HEK293 (cell line): ENCODE data around the gene SYNGAP1.

ENCODE experiments used
- EGR2 ChIP-seq: fragments of 450-650 bp; formaldehyde crosslinking; IDR thresholded peaks from 2 replicates; pipeline ENCODE4 v1.5.1; 2016; ENCODE audit warnings: low read depth, missing biosample characterization, missing genetic modification characterization
- GLIS1 ChIP-seq: fragments of 450-650 bp; formaldehyde crosslinking; IDR thresholded peaks from 2 replicates; pipeline ENCODE4 v1.5.1; 2016; ENCODE audit warnings: missing biosample characterization, missing genetic modification characterization
- KLF8 ChIP-seq: fragments of 450-650 bp; formaldehyde crosslinking; IDR thresholded peaks from 2 replicates; pipeline ENCODE4 v1.5.1; 2016; ENCODE audit warnings: missing biosample characterization, missing genetic modification characterization
- PRDM4 ChIP-seq: fragments of 450-650 bp; formaldehyde crosslinking; IDR thresholded peaks from 2 replicates; pipeline ENCODE4 v1.5.1; 2017; ENCODE audit warnings: missing biosample characterization, missing genetic modification characterization
- SP7 ChIP-seq: fragments of 450-650 bp; formaldehyde crosslinking; IDR thresholded peaks from 2 replicates; pipeline ENCODE4 v1.5.1; 2016; ENCODE audit warnings: missing biosample characterization, missing genetic modification characterization
- TRIM28 ChIP-seq: IDR thresholded peaks from 2 replicates; pipeline ENCODE4 v1.6.1; 2011; ENCODE audit warnings: low read length, control low read depth, borderline replicate concordance
- ZBTB8A ChIP-seq: fragments of 450-650 bp; formaldehyde crosslinking; IDR thresholded peaks from 2 replicates; pipeline ENCODE4 v1.5.1; 2016; ENCODE audit warnings: missing biosample characterization, missing genetic modification characterization
- ZEB2 ChIP-seq: fragments of 450-650 bp; formaldehyde crosslinking; IDR thresholded peaks from 2 replicates; pipeline ENCODE4 v1.5.1; 2016; ENCODE audit warnings: missing biosample characterization, missing genetic modification characterization
- ZFP41 ChIP-seq: fragments of 450-650 bp; formaldehyde crosslinking; IDR thresholded peaks from 2 replicates; pipeline ENCODE4 v1.5.1; 2016; ENCODE audit warnings: missing biosample characterization, missing genetic modification characterization, borderline replicate concordance
- ZIC2 ChIP-seq: fragments of 450-650 bp; formaldehyde crosslinking; IDR thresholded peaks from 2 replicates; pipeline ENCODE4 v1.5.1; 2016; ENCODE audit warnings: missing biosample characterization, missing genetic modification characterization
- ZNF112 ChIP-seq: fragments of 450-650 bp; formaldehyde crosslinking; IDR thresholded peaks from 2 replicates; pipeline ENCODE4 v1.5.0; 2017; ENCODE audit warnings: missing biosample characterization, missing genetic modification characterization
- ZNF121 ChIP-seq: fragments of 450-650 bp; formaldehyde crosslinking; IDR thresholded peaks from 2 replicates; pipeline ENCODE4 v1.5.1; 2016; ENCODE audit warnings: missing biosample characterization, missing genetic modification characterization
- ZNF18 ChIP-seq: fragments of 450-650 bp; formaldehyde crosslinking; IDR thresholded peaks from 2 replicates; pipeline ENCODE4 v1.5.1; 2016; ENCODE audit warnings: missing biosample characterization, missing genetic modification characterization
- ZNF341 ChIP-seq: fragments of 450-650 bp; formaldehyde crosslinking; IDR thresholded peaks from 2 replicates; pipeline ENCODE4; 2016; ENCODE audit warnings: low read depth, missing biosample characterization, missing genetic modification characterization
- ZNF362 ChIP-seq: fragments of 450-650 bp; formaldehyde crosslinking; IDR thresholded peaks from 2 replicates; pipeline ENCODE4 v1.5.1; 2016; ENCODE audit warnings: missing biosample characterization, missing genetic modification characterization
- ZNF404 ChIP-seq: fragments of 450-650 bp; formaldehyde crosslinking; IDR thresholded peaks from 2 replicates; pipeline ENCODE4 v1.5.1; 2017; ENCODE audit warnings: missing biosample characterization, missing genetic modification characterization
- ZNF423 ChIP-seq: fragments of 450-650 bp; formaldehyde crosslinking; IDR thresholded peaks from 2 replicates; pipeline ENCODE4 v1.5.1; 2016; ENCODE audit warnings: missing biosample characterization, missing genetic modification characterization
- ZNF473 ChIP-seq: fragments of 450-650 bp; formaldehyde crosslinking; IDR thresholded peaks from 2 replicates; pipeline ENCODE4 v1.5.1; 2017; ENCODE audit warnings: missing biosample characterization, missing genetic modification characterization
- ZNF501 ChIP-seq: fragments of 450-650 bp; formaldehyde crosslinking; IDR thresholded peaks from 2 replicates; pipeline ENCODE4 v1.5.1; 2016; ENCODE audit warnings: missing biosample characterization, missing genetic modification characterization
- ZNF560 ChIP-seq: fragments of 450-650 bp; formaldehyde crosslinking; IDR thresholded peaks from 2 replicates; pipeline ENCODE4 v1.5.1; 2017; ENCODE audit warnings: missing biosample characterization, missing genetic modification characterization, borderline replicate concordance
- ZNF561 ChIP-seq: fragments of 450-650 bp; IDR thresholded peaks from 2 replicates; pipeline ENCODE4 v1.5.1; 2018; ENCODE audit warnings: missing biosample characterization, missing genetic modification characterization, borderline replicate concordance
- ZNF768 ChIP-seq: fragments of 450-650 bp; formaldehyde crosslinking; IDR thresholded peaks from 2 replicates; pipeline ENCODE4 v1.5.1; 2018; ENCODE audit warnings: missing biosample characterization, mild to moderate bottlenecking, missing genetic modification characterization
- ZSCAN30 ChIP-seq: fragments of 450-650 bp; IDR thresholded peaks from 2 replicates; pipeline ENCODE4 v1.5.1; 2018; ENCODE audit warnings: missing biosample characterization, mild to moderate bottlenecking, missing genetic modification characterization, moderate library complexity
- TF ChIP-seq, protein P1 (sequence below): fragments of 450-650 bp; formaldehyde crosslinking; IDR thresholded peaks from 2 replicates; pipeline ENCODE4 v1.5.1; 2016; ENCODE audit warnings: missing biosample characterization, missing genetic modification characterization
- TF ChIP-seq, protein P2 (sequence below): fragments of 450-650 bp; formaldehyde crosslinking; IDR thresholded peaks from 2 replicates; pipeline ENCODE4 v1.5.1; 2016; ENCODE audit warnings: missing biosample characterization, missing genetic modification characterization
- TF ChIP-seq, protein P3 (sequence below): IDR thresholded peaks from 2 replicates; pipeline ENCODE4 v1.6.1; 2011; ENCODE audit warnings: mild to moderate bottlenecking, low read depth, low read length, borderline replicate concordance

The SYNGAP1 gene

DNA sequence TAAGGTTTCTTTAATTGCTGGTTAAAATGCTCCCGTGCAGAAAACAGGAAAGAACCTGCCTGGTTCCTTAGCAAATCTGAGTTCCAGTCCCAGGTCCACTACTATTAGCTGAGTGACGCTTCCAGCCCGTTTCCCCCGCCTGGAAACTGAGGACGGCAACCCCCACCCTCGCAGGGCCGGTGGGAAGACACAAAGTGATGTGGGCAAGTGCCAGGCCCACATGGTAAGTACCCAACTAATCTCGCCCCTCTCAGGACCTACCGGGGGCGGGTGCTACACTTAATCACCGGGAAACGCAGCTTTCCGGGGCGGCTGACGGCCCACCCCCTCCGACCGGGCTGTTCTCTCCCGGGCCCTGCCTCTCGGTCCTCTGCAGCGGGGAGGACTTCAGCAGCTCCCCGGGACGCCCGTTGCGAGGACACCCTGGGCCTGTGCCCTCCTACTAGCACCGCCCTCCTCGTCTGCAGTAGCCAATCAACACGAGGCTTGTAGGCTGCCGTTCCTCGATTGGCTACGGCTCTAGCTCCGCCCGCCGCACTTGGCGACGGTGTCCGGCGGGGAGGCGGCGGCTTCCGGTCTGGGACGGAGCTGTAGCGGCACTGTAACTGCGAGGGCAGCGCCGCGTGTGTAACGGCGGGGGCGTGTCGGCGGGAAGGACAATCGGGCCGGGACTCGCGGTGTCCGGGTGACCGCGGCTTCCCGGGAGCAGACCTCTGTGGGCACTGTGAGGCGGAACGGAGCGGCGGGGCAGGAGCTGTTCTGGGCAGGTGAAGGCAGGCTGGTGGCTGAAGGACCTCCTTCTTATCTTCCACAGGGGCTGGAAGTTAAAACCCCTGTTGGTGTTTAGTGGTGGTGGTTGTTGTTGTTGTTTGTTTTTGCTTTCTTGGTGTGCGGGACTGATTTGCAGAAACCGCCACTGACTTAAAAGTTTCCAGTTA lies 34.4 kb downstream of the SYNGAP1 start, which contains the start of gene ZBTB9 (continued):
- TF ChIP-seq ZBTB8A (tag by site-specific recombination) (peak; percentile 88), SP7 (tag by site-specific recombination) (peak; percentile 79), TRIM28 (peak; percentile 22; the same call in 1 of the 2 replicates), ZSCAN30 (peak; percentile 87), ZNF121 (0 out of 2 replicates have a peak, but pooled peaks have one; percentile 58), ZNF768 (tag by site-specific recombination) (0 out of 2 replicates have a peak, but pooled peaks have one; percentile 10), ZNF404 (no peak), ZIC2 (tag by site-specific recombination) (peak; percentile 79), EGR2 (tag by site-specific recombination) (peak; percentile 77), ZNF18 (tag by site-specific recombination) (peak; percentile 43; the same call in 1 of the 2 replicates), GLIS1 (peak; percentile 48; the same call in 1 of the 2 replicates), ZNF341 (tag by site-specific recombination) (peak; percentile 98), ZEB2 (tag by site-specific recombination) (peak; percentile 85), ZFP41 (tag by site-specific recombination) (no peak), ZNF423 (tag by site-specific recombination) (peak; percentile 89), ZNF560 (no peak), PRDM4 (tag by site-specific recombination) (peak; percentile 16; the same call in 1 of the 2 replicates), KLF8 (tag by site-specific recombination) (no peak), ZNF112 (no peak), ZNF362 (no peak), ZNF501 (tag by site-specific recombination) (peak; percentile 90; the same call in 1 of the 2 replicates), ZNF561 (tag by site-specific recombination) (peak; percentile 94), ZNF473 (tag by site-specific recombination) (no peak)
- TF ChIP-seq, protein P1, sequence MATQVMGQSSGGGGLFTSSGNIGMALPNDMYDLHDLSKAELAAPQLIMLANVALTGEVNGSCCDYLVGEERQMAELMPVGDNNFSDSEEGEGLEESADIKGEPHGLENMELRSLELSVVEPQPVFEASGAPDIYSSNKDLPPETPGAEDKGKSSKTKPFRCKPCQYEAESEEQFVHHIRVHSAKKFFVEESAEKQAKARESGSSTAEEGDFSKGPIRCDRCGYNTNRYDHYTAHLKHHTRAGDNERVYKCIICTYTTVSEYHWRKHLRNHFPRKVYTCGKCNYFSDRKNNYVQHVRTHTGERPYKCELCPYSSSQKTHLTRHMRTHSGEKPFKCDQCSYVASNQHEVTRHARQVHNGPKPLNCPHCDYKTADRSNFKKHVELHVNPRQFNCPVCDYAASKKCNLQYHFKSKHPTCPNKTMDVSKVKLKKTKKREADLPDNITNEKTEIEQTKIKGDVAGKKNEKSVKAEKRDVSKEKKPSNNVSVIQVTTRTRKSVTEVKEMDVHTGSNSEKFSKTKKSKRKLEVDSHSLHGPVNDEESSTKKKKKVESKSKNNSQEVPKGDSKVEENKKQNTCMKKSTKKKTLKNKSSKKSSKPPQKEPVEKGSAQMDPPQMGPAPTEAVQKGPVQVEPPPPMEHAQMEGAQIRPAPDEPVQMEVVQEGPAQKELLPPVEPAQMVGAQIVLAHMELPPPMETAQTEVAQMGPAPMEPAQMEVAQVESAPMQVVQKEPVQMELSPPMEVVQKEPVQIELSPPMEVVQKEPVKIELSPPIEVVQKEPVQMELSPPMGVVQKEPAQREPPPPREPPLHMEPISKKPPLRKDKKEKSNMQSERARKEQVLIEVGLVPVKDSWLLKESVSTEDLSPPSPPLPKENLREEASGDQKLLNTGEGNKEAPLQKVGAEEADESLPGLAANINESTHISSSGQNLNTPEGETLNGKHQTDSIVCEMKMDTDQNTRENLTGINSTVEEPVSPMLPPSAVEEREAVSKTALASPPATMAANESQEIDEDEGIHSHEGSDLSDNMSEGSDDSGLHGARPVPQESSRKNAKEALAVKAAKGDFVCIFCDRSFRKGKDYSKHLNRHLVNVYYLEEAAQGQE (tag by site-specific recombination): peak; percentile 27; the same call in 1 of the 2 replicates
- TF ChIP-seq, protein P2, sequence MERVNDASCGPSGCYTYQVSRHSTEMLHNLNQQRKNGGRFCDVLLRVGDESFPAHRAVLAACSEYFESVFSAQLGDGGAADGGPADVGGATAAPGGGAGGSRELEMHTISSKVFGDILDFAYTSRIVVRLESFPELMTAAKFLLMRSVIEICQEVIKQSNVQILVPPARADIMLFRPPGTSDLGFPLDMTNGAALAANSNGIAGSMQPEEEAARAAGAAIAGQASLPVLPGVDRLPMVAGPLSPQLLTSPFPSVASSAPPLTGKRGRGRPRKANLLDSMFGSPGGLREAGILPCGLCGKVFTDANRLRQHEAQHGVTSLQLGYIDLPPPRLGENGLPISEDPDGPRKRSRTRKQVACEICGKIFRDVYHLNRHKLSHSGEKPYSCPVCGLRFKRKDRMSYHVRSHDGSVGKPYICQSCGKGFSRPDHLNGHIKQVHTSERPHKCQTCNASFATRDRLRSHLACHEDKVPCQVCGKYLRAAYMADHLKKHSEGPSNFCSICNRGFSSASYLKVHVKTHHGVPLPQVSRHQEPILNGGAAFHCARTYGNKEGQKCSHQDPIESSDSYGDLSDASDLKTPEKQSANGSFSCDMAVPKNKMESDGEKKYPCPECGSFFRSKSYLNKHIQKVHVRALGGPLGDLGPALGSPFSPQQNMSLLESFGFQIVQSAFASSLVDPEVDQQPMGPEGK (tag by site-specific recombination): peak; percentile 98
- TF ChIP-seq, protein P3, sequence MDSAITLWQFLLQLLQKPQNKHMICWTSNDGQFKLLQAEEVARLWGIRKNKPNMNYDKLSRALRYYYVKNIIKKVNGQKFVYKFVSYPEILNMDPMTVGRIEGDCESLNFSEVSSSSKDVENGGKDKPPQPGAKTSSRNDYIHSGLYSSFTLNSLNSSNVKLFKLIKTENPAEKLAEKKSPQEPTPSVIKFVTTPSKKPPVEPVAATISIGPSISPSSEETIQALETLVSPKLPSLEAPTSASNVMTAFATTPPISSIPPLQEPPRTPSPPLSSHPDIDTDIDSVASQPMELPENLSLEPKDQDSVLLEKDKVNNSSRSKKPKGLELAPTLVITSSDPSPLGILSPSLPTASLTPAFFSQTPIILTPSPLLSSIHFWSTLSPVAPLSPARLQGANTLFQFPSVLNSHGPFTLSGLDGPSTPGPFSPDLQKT: peak; percentile 74; the same call in 1 of the 2 replicates
